GM21367 (cell line): ENCODE measurements around the gene DQX1.
"Not testable (repeated sequence)": the region's sequence is repeated elsewhere in the genome, so short reads cannot be mapped to it uniquely, and the experiment has no call there.

Experiments
- ATAC-seq: cut with Tn5 transposase; IDR thresholded peaks from one replicate; pipeline ENCODE4 v1.9.1; 2021; ENCODE audit not compliant: unreplicated experiment

Gene DQX1

DNA sequence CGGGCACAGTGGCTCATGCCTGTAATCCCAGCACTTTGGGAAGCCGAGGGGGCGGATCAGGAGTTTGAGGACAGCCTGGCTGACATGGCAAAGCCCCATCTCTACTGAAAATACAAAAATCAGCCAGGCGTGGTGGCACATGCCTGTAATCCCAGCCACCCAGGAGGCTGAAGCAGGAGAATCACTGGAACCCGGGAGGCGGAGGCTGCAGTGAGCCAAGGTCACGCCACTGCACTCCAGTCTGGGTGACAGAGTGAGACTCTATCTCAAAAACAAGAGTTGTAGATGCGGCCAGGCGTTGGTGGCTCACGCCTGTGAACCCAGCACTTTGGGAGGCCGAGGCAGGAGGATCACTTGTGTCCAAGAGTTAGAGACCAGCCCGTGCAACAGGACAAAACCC is 55.3 kb downstream of the DQX1 start:
- ATAC-seq: not testable (repeated sequence)
